Endodermal cell (in vitro differentiated cells): ENCODE measurements around the gene SPDEF. TPM values are rescaled to one million over a fixed set of nuclear protein-coding genes. Genes with fewer than 3 reads are reported as not detected.

Experiments
- DNase-seq: peaks from one replicate; pipeline ENCODE4 v3.0.0-alpha.2; 2017
- H3K27ac ChIP-seq: 2 replicates; pipeline ENCODE4 v1.5.1; 2013; ENCODE audit warnings: mild to moderate bottlenecking, low read depth, low read length, moderate library complexity
- H3K27me3 ChIP-seq: 2 replicates; pipeline ENCODE4 v1.6.1; 2013; ENCODE audit warnings: mild to moderate bottlenecking, low read length, moderate library complexity; ENCODE audit not compliant: insufficient read depth, control insufficient read depth, poor library complexity, severe bottlenecking
- H3K36me3 ChIP-seq: 2 replicates; pipeline ENCODE4 v1.7.0; 2013; ENCODE audit warnings: mild to moderate bottlenecking, low read length, moderate library complexity; ENCODE audit not compliant: control insufficient read depth, insufficient read depth
- H3K4me1 ChIP-seq: one replicate; pipeline ENCODE4 v1.7.0; 2013; ENCODE audit warnings: low read length; ENCODE audit not compliant: control insufficient read depth, insufficient read depth
- H3K4me3 ChIP-seq: 2 replicates; pipeline ENCODE4 v1.5.1; 2013; ENCODE audit warnings: mild to moderate bottlenecking, low read length, moderate library complexity
- H3K9ac ChIP-seq: 2 replicates; pipeline ENCODE4 v1.6.1; 2013; ENCODE audit warnings: mild to moderate bottlenecking, low read length, moderate library complexity; ENCODE audit not compliant: poor library complexity, severe bottlenecking; ENCODE audit errors: extremely low read depth
- H3K9me3 ChIP-seq: 2 replicates; pipeline ENCODE4 v1.6.1; 2013; ENCODE audit warnings: mild to moderate bottlenecking, low read length, moderate library complexity; ENCODE audit not compliant: control insufficient read depth
- H3K27ac Mint-ChIP-seq: 2 replicates; pipeline ENCODE4 v1.8.0; 2020; ENCODE audit warnings: mixed read lengths
- H3K27me3 Mint-ChIP-seq: 2 replicates; pipeline ENCODE4 v1.8.0; 2021; ENCODE audit warnings: mild to moderate bottlenecking, mixed read lengths; ENCODE audit not compliant: insufficient read depth
- H3K36me3 Mint-ChIP-seq: 2 replicates; pipeline ENCODE4 v1.8.0; 2020; ENCODE audit warnings: low read depth, mixed read lengths
- H3K4me1 Mint-ChIP-seq: 2 replicates; pipeline ENCODE4 v1.8.0; 2020; ENCODE audit warnings: mixed read lengths
- H3K4me3 Mint-ChIP-seq: 2 replicates; pipeline ENCODE4 v1.8.0; 2020; ENCODE audit warnings: mild to moderate bottlenecking, moderate library complexity, mixed read lengths
- H3K9me3 Mint-ChIP-seq: 2 replicates; pipeline ENCODE4 v1.8.0; 2020; ENCODE audit warnings: mild to moderate bottlenecking, mixed read lengths
- WGBS, 2 experiments: methylation state at CpG; one replicate each; pipeline versions ENCODE4 v1.1.5 to v1.1.7; 2013; ENCODE audit warnings: missing lambda C conversion rate in 2 of 2, mixed read lengths in 1 of 2; ENCODE audit not compliant: insufficient coverage in 1 of 2, insufficient read length in 1 of 2; 5-methylcytosine and 5-hydroxymethylcytosine counted together
- total RNA-seq, 2 donors: library from RNA; stranded (reverse); fragmentation: NEBNext Ultra II Directional in 1 of 2; extraction: Animal tissue kit (Norgen Biotek cat#: 25700) in 1 of 2; gene quantifications; 2 replicates in 1 of 2; 3 replicates in 1 of 2; pipeline ENCODE4 v1.2.1, GENCODE V29; 2021
- TF ChIP-seq, protein P1 (sequence below): fragments of 200-600 bp; sonication (generic); conservative IDR thresholded peaks from 2 replicates; pipeline ENCODE4 v1.5.0; 2021; ENCODE audit warnings: antibody characterized with exemption, mild to moderate bottlenecking

Gene SPDEF
- total RNA-seq, 2 donors from 2014 or later: 1.1 to 2.6 TPM

GRCh38 chr6:34514593-34515472 lies 41.3 kb downstream of the SPDEF start:
- H3K36me3 Mint-ChIP-seq: peaks cover 1% of the 10 kb centered on the region
- Histone ChIP-seq H3K27me3 (peaks cover 38% of the 10 kb centered on the region), H3K9me3 (peaks cover 2% of the 10 kb centered on the region), H3K4me3 (peak overlapping the region; percentile 66), H3K4me1 (peaks cover 23% of the 10 kb centered on the region), H3K9ac (no peak overlapping the region), H3K27ac (no peak overlapping the region), H3K36me3 (no peaks in the 10 kb centered on the region)
- H3K4me3 Mint-ChIP-seq: peak overlapping the region; percentile 58
- peaks cover 38% of the 10 kb centered on the region for H3K4me1 Mint-ChIP-seq
- TF ChIP-seq, protein P1, sequence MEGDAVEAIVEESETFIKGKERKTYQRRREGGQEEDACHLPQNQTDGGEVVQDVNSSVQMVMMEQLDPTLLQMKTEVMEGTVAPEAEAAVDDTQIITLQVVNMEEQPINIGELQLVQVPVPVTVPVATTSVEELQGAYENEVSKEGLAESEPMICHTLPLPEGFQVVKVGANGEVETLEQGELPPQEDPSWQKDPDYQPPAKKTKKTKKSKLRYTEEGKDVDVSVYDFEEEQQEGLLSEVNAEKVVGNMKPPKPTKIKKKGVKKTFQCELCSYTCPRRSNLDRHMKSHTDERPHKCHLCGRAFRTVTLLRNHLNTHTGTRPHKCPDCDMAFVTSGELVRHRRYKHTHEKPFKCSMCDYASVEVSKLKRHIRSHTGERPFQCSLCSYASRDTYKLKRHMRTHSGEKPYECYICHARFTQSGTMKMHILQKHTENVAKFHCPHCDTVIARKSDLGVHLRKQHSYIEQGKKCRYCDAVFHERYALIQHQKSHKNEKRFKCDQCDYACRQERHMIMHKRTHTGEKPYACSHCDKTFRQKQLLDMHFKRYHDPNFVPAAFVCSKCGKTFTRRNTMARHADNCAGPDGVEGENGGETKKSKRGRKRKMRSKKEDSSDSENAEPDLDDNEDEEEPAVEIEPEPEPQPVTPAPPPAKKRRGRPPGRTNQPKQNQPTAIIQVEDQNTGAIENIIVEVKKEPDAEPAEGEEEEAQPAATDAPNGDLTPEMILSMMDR: no peak
- DNase-seq: peak; percentile 84
- 10 to 18% methylated on average over 7 to 34 of the region's 34 CpGs for WGBS, 2 experiments
- H3K27me3 Mint-ChIP-seq: peaks cover 70% of the 10 kb centered on the region
- H3K27ac Mint-ChIP-seq: no peak overlapping the region
- H3K9me3 Mint-ChIP-seq: peaks cover 7% of the 10 kb centered on the region

GRCh38 chr6:34514112-34514511 lies 42.0 kb downstream of the SPDEF start:
- peaks cover 1% of the 10 kb centered on the region for H3K36me3 Mint-ChIP-seq
- Histone ChIP-seq H3K4me3 (peak overlapping the region; percentile 66), H3K27me3 (peaks cover 38% of the 10 kb centered on the region), H3K27ac (no peak overlapping the region), H3K4me1 (peaks cover 23% of the 10 kb centered on the region), H3K9ac (no peak overlapping the region), H3K9me3 (peaks cover 3% of the 10 kb centered on the region), H3K36me3 (no peaks in the 10 kb centered on the region)
- WGBS, 2 experiments: 74 to 79% methylated on average over 6 to 8 of the region's 8 CpGs
- H3K27ac Mint-ChIP-seq: no peak overlapping the region
- peaks cover 38% of the 10 kb centered on the region for H3K4me1 Mint-ChIP-seq
- TF ChIP-seq, protein P1: no peak
- peaks cover 70% of the 10 kb centered on the region for H3K27me3 Mint-ChIP-seq
- H3K9me3 Mint-ChIP-seq: peaks cover 8% of the 10 kb centered on the region
- no peak for DNase-seq
- peak overlapping the region; percentile 58 for H3K4me3 Mint-ChIP-seq

- no peaks in the 10 kb centered on the region for H3K36me3 ChIP-seq
- peaks cover 1% of the 10 kb centered on the region for H3K36me3 Mint-ChIP-seq
- no peak overlapping the region for H3K9ac ChIP-seq
- H3K4me3 ChIP-seq: peak overlapping the region; percentile 66
- peaks cover 23% of the 10 kb centered on the region for H3K4me1 ChIP-seq
- H3K4me1 Mint-ChIP-seq: peaks cover 38% of the 10 kb centered on the region
- peak overlapping the region; percentile 58 for H3K4me3 Mint-ChIP-seq
- 42 to 60% methylated on average over 4 of the region's 4 CpGs for WGBS, 2 experiments
- no peak overlapping the region for H3K27ac ChIP-seq
- H3K27ac Mint-ChIP-seq: no peak overlapping the region
- H3K27me3 Mint-ChIP-seq: peaks cover 68% of the 10 kb centered on the region
- peaks cover 38% of the 10 kb centered on the region for H3K27me3 ChIP-seq
- H3K9me3 ChIP-seq: peaks cover 3% of the 10 kb centered on the region
- DNase-seq: peak; percentile 85
- TF ChIP-seq, protein P1: no peak
- peaks cover 8% of the 10 kb centered on the region for H3K9me3 Mint-ChIP-seq
Measured at GRCh38 chr6:34513646-34514045, 42.5 kb downstream of the SPDEF start.
